Calu3 (cell line): ENCODE measurements around the gene ZMYND19. TPM values are rescaled to one million over a fixed set of nuclear protein-coding genes. Genes with fewer than 3 reads are reported as not detected.
A peak's percentile ranks its signal among the peaks of the same experiment; 100 is the strongest.

Experiments used
- BruUV-seq: library from RNA; stranded (reverse); fragments of 400-500 nt; replicated peaks from 2 replicates; lab custom pipeline; 2021; lab: Mats Ljungman, UMichigan
- CTCF ChIA-PET: fragments of 300-600 bp; sonication (Branson Sonifier 250); formaldehyde crosslinking; loops from one replicate; lab custom pipeline; 2022; ENCODE audit warnings: antibody characterized with exemption; lab: Charles Lee
- DNase-seq: peaks from one replicate; pipeline ENCODE4 v3.0.0; 2022
- H3K27ac Mint-ChIP-seq: one replicate; pipeline ENCODE4 v1.8.0; 2022; ENCODE audit warnings: mixed read lengths; ENCODE audit not compliant: unreplicated experiment
- H3K27me3 Mint-ChIP-seq: one replicate; pipeline ENCODE4 v1.8.0; 2022; ENCODE audit warnings: mixed read lengths; ENCODE audit not compliant: unreplicated experiment
- H3K36me3 Mint-ChIP-seq: one replicate; pipeline ENCODE4 v1.8.0; 2022; ENCODE audit warnings: mild to moderate bottlenecking, moderate library complexity, mixed read lengths; ENCODE audit not compliant: insufficient read depth, unreplicated experiment
- H3K4me1 Mint-ChIP-seq: one replicate; pipeline ENCODE4 v1.8.0; 2022; ENCODE audit warnings: mild to moderate bottlenecking, low read depth, mixed read lengths; ENCODE audit not compliant: unreplicated experiment
- H3K4me3 Mint-ChIP-seq: one replicate; pipeline ENCODE4 v1.8.0; 2022; ENCODE audit warnings: mild to moderate bottlenecking, low read depth, moderate library complexity, mixed read lengths; ENCODE audit not compliant: unreplicated experiment
- H3K9me3 Mint-ChIP-seq: one replicate; pipeline ENCODE4 v1.8.0; 2022; ENCODE audit warnings: low read depth, mixed read lengths; ENCODE audit not compliant: unreplicated experiment
- intact Hi-C: fragments of 100-400 bp; cut with micrococcal nuclease; formaldehyde crosslinking; loops from one replicate; pipeline ENCODE4 v1.10.0; 2022; ENCODE audit not compliant: unreplicated experiment
- total RNA-seq: library from RNA; stranded (reverse); gene quantifications from 2 replicates; pipeline ENCODE4 v1.2.3, GENCODE V29; 2022
- TF ChIP-seq, protein P1 (sequence below): fragments of 200-600 bp; IDR thresholded peaks from one replicate; pipeline ENCODE4 v1.8.0; 2022; ENCODE audit warnings: antibody characterized with exemption; ENCODE audit not compliant: unreplicated experiment

ZMYND19 gene
- total RNA-seq, 1 experiment from 2014 or later, result 30.0 TPM

- Mint-ChIP-seq H3K27ac (no peak overlapping the region), H3K36me3 (peaks cover 38% of the 10 kb centered on the region), H3K4me1 (peaks cover 7% of the 10 kb centered on the region), H3K27me3 (no peaks in the 10 kb centered on the region), H3K9me3 (no peaks in the 10 kb centered on the region), H3K4me3 (peak overlapping the region; percentile 74)
- CTCF ChIA-PET, result no interaction called here
- no peak for DNase-seq
- TF ChIP-seq, protein P1, sequence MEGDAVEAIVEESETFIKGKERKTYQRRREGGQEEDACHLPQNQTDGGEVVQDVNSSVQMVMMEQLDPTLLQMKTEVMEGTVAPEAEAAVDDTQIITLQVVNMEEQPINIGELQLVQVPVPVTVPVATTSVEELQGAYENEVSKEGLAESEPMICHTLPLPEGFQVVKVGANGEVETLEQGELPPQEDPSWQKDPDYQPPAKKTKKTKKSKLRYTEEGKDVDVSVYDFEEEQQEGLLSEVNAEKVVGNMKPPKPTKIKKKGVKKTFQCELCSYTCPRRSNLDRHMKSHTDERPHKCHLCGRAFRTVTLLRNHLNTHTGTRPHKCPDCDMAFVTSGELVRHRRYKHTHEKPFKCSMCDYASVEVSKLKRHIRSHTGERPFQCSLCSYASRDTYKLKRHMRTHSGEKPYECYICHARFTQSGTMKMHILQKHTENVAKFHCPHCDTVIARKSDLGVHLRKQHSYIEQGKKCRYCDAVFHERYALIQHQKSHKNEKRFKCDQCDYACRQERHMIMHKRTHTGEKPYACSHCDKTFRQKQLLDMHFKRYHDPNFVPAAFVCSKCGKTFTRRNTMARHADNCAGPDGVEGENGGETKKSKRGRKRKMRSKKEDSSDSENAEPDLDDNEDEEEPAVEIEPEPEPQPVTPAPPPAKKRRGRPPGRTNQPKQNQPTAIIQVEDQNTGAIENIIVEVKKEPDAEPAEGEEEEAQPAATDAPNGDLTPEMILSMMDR, result no peak
- BruUV-seq, result no TSS peak
- intact Hi-C loops, result no loop called here
These were observed 216 bp downstream of the ZMYND19 start for GRCh38 chr9:137590123-137590468.

- peaks cover 7% of the 10 kb centered on the region for H3K4me1 Mint-ChIP-seq
- no TSS peak for BruUV-seq
- TF ChIP-seq, protein P1, result no peak
- intact Hi-C loops, result no loop called here
- H3K36me3 Mint-ChIP-seq, result peaks cover 38% of the 10 kb centered on the region
- no peaks in the 10 kb centered on the region for H3K9me3 Mint-ChIP-seq
- no peak overlapping the region for H3K27ac Mint-ChIP-seq
- no peak for DNase-seq
- CTCF ChIA-PET, result no interaction called here
- peak overlapping the region; percentile 70 for H3K4me3 Mint-ChIP-seq
- no peaks in the 10 kb centered on the region for H3K27me3 Mint-ChIP-seq
These were observed 730 bp downstream of the ZMYND19 start for GRCh38 chr9:137589441-137590122.

GRCh38 chr9:137588891-137589290, 1.4 kb downstream of the ZMYND19 start:
- TF ChIP-seq, protein P1, result no peak
- Mint-ChIP-seq H3K27ac (no peak overlapping the region), H3K4me3 (peak overlapping the region; percentile 70), H3K4me1 (peaks cover 7% of the 10 kb centered on the region), H3K36me3 (peaks cover 38% of the 10 kb centered on the region), H3K9me3 (no peaks in the 10 kb centered on the region), H3K27me3 (no peaks in the 10 kb centered on the region)
- CTCF ChIA-PET, result interaction anchor here (0.9 to 1.1 kb wide), 2 partner anchors 11 to 54 kb away, joined by 3 read pairs; no protein-coding TSS in a partner anchor
- no peak for DNase-seq
- BruUV-seq, result TSS peak; percentile 52
- intact Hi-C loops, result no loop called here

- peak overlapping the region; percentile 10 for H3K4me3 Mint-ChIP-seq
- no TSS peak for BruUV-seq
- CTCF ChIA-PET, result interaction anchor here (0.9 to 1.1 kb wide), 2 partner anchors 10 to 53 kb away, joined by 3 read pairs; no protein-coding TSS in a partner anchor
These were observed 2.0 kb downstream of the ZMYND19 start for GRCh38 chr9:137588311-137588710.

More at GRCh38 chr9:137588311-137588710, 2.0 kb downstream of the ZMYND19 start:
- peaks cover 40% of the 10 kb centered on the region for H3K36me3 Mint-ChIP-seq
- H3K4me1 Mint-ChIP-seq, result peaks cover 7% of the 10 kb centered on the region
- no peaks in the 10 kb centered on the region for H3K27me3 Mint-ChIP-seq
- intact Hi-C loops, result no loop called here
- H3K9me3 Mint-ChIP-seq, result no peaks in the 10 kb centered on the region
- H3K27ac Mint-ChIP-seq, result no peak overlapping the region
- no peak for DNase-seq
- TF ChIP-seq, protein P1, result no peak
